ENCODE results near the gene MRPL16.

Gene MRPL16

GRCh38 chr11:59771605-59772004 lies 39.0 kb downstream of the MRPL16 start:
- DNase-seq: no peak
- Histone ChIP-seq H3K4ac (ENCODE audit: low read depth, low read length) (no peak overlapping the region), H3K79me2 (ENCODE audit: control insufficient read depth, insufficient read depth, low read length, poor library complexity) (peaks cover 5% of the 10 kb centered on the region), H3K4me1 (ENCODE audit: control insufficient read depth in 1 of 2, insufficient read depth in 2 of 2, low read length in 2 of 2) (peaks cover 6 to 10% of the 10 kb centered on the region in 2 experiments), H4K12ac (ENCODE audit: low read depth, low read length) (no peak overlapping the region), H3K27ac (ENCODE audit: low read depth, low read length) (no peak overlapping the region), H2AFZ (ENCODE audit: insufficient read depth, low read length, poor library complexity) (no peak overlapping the region), H2BK120ac (ENCODE audit: insufficient read depth, low read length, poor library complexity) (no peak overlapping the region), H2AK5ac (ENCODE audit: low read length) (no peak overlapping the region), H3K18ac (ENCODE audit: low read length) (no peak overlapping the region), H3K4me3 (ENCODE audit: low read depth, low read length) (no peak overlapping the region), H3K79me1 (ENCODE audit: low read length) (peaks cover 2% of the 10 kb centered on the region), H4K8ac (ENCODE audit: low read depth, low read length) (no peak overlapping the region), H4K91ac (ENCODE audit: low read depth, low read length) (no peak overlapping the region), H3K23ac (ENCODE audit: low read length) (no peak overlapping the region), H3K27me3 (ENCODE audit: insufficient read depth, low read length) (no peaks in the 10 kb centered on the region), H3K14ac (ENCODE audit: low read length) (no peak overlapping the region), H3K9ac (ENCODE audit: low read length) (no peak overlapping the region), H3K36me3 (ENCODE audit: control insufficient read depth in 1 of 2, insufficient read depth in 2 of 2, low read length in 2 of 2) (peaks cover 2 to 25% of the 10 kb centered on the region in 2 experiments), H3K4me2 (ENCODE audit: low read length) (no peak overlapping the region), H3K9me3 (ENCODE audit: insufficient read depth, low read depth, low read length) (no peaks in the 10 kb centered on the region), H2BK12ac (ENCODE audit: low read length) (no peak overlapping the region), H2BK5ac (ENCODE audit: low read depth, low read length, poor library complexity) (no peak overlapping the region)
- no CpG with 5 or more reads among the region's 4 CpGs for WGBS (ENCODE audit: extremely low coverage, insufficient coverage, insufficient read length)

GRCh38 chr11:59770869-59771268 lies 39.7 kb downstream of the MRPL16 start:
- Histone ChIP-seq H3K9me3 (ENCODE audit: insufficient read depth, low read depth, low read length) (no peaks in the 10 kb centered on the region), H3K79me1 (ENCODE audit: low read length) (peaks cover 2% of the 10 kb centered on the region), H3K4me1 (ENCODE audit: control insufficient read depth in 1 of 2, insufficient read depth in 2 of 2, low read length in 2 of 2) (peaks cover 6 to 10% of the 10 kb centered on the region in 2 experiments), H3K79me2 (ENCODE audit: control insufficient read depth, insufficient read depth, low read length, poor library complexity) (peaks cover 8% of the 10 kb centered on the region), H3K9ac (ENCODE audit: low read length) (no peak overlapping the region), H2AFZ (ENCODE audit: insufficient read depth, low read length, poor library complexity) (no peak overlapping the region), H3K4me3 (ENCODE audit: low read depth, low read length) (no peak overlapping the region), H4K91ac (ENCODE audit: low read depth, low read length) (no peak overlapping the region), H4K12ac (ENCODE audit: low read depth, low read length) (no peak overlapping the region), H3K18ac (ENCODE audit: low read length) (no peak overlapping the region), H3K23ac (ENCODE audit: low read length) (no peak overlapping the region), H3K27me3 (ENCODE audit: insufficient read depth, low read length) (no peaks in the 10 kb centered on the region), H3K4me2 (ENCODE audit: low read length) (no peak overlapping the region), H3K4ac (ENCODE audit: low read depth, low read length) (peak overlapping the region; percentile 34), H3K27ac (ENCODE audit: low read depth, low read length) (no peak overlapping the region), H2BK5ac (ENCODE audit: low read depth, low read length, poor library complexity) (no peak overlapping the region), H2BK120ac (ENCODE audit: insufficient read depth, low read length, poor library complexity) (no peak overlapping the region), H2BK12ac (ENCODE audit: low read length) (no peak overlapping the region), H3K14ac (ENCODE audit: low read length) (no peak overlapping the region), H2AK5ac (ENCODE audit: low read length) (no peak overlapping the region), H3K36me3 (ENCODE audit: control insufficient read depth in 1 of 2, insufficient read depth in 2 of 2, low read length in 2 of 2) (peaks cover 2 to 25% of the 10 kb centered on the region in 2 experiments), H4K8ac (ENCODE audit: low read depth, low read length) (no peak overlapping the region)
- no peak for DNase-seq
- no CpG with 5 or more reads among the region's 8 CpGs for WGBS (ENCODE audit: extremely low coverage, insufficient coverage, insufficient read length)

- Histone ChIP-seq H3K36me3 (ENCODE audit: control insufficient read depth in 1 of 2, insufficient read depth in 2 of 2, low read length in 2 of 2) (peaks cover 2 to 21% of the 10 kb centered on the region in 2 experiments), H2BK5ac (ENCODE audit: low read depth, low read length, poor library complexity) (no peak overlapping the region), H3K4me2 (ENCODE audit: low read length) (no peak overlapping the region), H3K79me1 (ENCODE audit: low read length) (peaks cover 2% of the 10 kb centered on the region), H3K9ac (ENCODE audit: low read length) (no peak overlapping the region), H3K23ac (ENCODE audit: low read length) (no peak overlapping the region), H3K4ac (ENCODE audit: low read depth, low read length) (peak overlapping the region; percentile 25), H3K27me3 (ENCODE audit: insufficient read depth, low read length) (no peaks in the 10 kb centered on the region), H3K9me3 (ENCODE audit: insufficient read depth, low read depth, low read length) (no peaks in the 10 kb centered on the region), H3K79me2 (ENCODE audit: control insufficient read depth, insufficient read depth, low read length, poor library complexity) (peaks cover 8% of the 10 kb centered on the region), H4K91ac (ENCODE audit: low read depth, low read length) (no peak overlapping the region), H2BK120ac (ENCODE audit: insufficient read depth, low read length, poor library complexity) (no peak overlapping the region), H3K18ac (ENCODE audit: low read length) (no peak overlapping the region), H3K4me3 (ENCODE audit: low read depth, low read length) (no peak overlapping the region), H3K4me1 (ENCODE audit: control insufficient read depth in 1 of 2, insufficient read depth in 2 of 2, low read length in 2 of 2) (peaks cover 6 to 10% of the 10 kb centered on the region in 2 experiments), H3K27ac (ENCODE audit: low read depth, low read length) (no peak overlapping the region), H2BK12ac (ENCODE audit: low read length) (no peak overlapping the region), H2AK5ac (ENCODE audit: low read length) (no peak overlapping the region), H4K8ac (ENCODE audit: low read depth, low read length) (no peak overlapping the region), H4K12ac (ENCODE audit: low read depth, low read length) (no peak overlapping the region), H2AFZ (ENCODE audit: insufficient read depth, low read length, poor library complexity) (no peak overlapping the region), H3K14ac (ENCODE audit: low read length) (no peak overlapping the region)
- no peak for DNase-seq
- 100% methylated on average over 2 of the region's 3 CpGs for WGBS (ENCODE audit: extremely low coverage, insufficient coverage, insufficient read length)
Measured at GRCh38 chr11:59770319-59770718, 40.3 kb downstream of the MRPL16 start.

- no peak overlapping the region for H2BK5ac ChIP-seq (ENCODE audit: low read depth, low read length, poor library complexity)
- no peak overlapping the region for H3K4me2 ChIP-seq (ENCODE audit: low read length)
- no peak overlapping the region for H3K27ac ChIP-seq (ENCODE audit: low read depth, low read length)
- DNase-seq: no peak
- no peak overlapping the region for H2BK120ac ChIP-seq (ENCODE audit: insufficient read depth, low read length, poor library complexity)
- no peak overlapping the region for H3K4me3 ChIP-seq (ENCODE audit: low read depth, low read length)
- peaks cover 0 to 16% of the 10 kb centered on the region in 2 experiments for H3K36me3 ChIP-seq (ENCODE audit: control insufficient read depth in 1 of 2, insufficient read depth in 2 of 2, low read length in 2 of 2)
- peak overlapping the region; percentile 1 for H2AFZ ChIP-seq (ENCODE audit: insufficient read depth, low read length, poor library complexity)
- H3K4ac ChIP-seq (ENCODE audit: low read depth, low read length): peak overlapping the region; percentile 48
- no peaks in the 10 kb centered on the region for H3K27me3 ChIP-seq (ENCODE audit: insufficient read depth, low read length)
- no peak overlapping the region for H3K14ac ChIP-seq (ENCODE audit: low read length)
- H3K18ac ChIP-seq (ENCODE audit: low read length): peak overlapping the region; percentile 59
- H3K9ac ChIP-seq (ENCODE audit: low read length): no peak overlapping the region
- 100% methylated on average over 3 of the region's 4 CpGs for WGBS (ENCODE audit: extremely low coverage, insufficient coverage, insufficient read length)
- peaks cover 2% of the 10 kb centered on the region for H3K79me1 ChIP-seq (ENCODE audit: low read length)
- peaks cover 6 to 10% of the 10 kb centered on the region in 2 experiments for H3K4me1 ChIP-seq (ENCODE audit: control insufficient read depth in 1 of 2, insufficient read depth in 2 of 2, low read length in 2 of 2)
- peaks cover 8% of the 10 kb centered on the region for H3K79me2 ChIP-seq (ENCODE audit: control insufficient read depth, insufficient read depth, low read length, poor library complexity)
- H4K12ac ChIP-seq (ENCODE audit: low read depth, low read length): no peak overlapping the region
- H3K9me3 ChIP-seq (ENCODE audit: insufficient read depth, low read depth, low read length): no peaks in the 10 kb centered on the region
- no peak overlapping the region for H2BK12ac ChIP-seq (ENCODE audit: low read length)
- H4K8ac ChIP-seq (ENCODE audit: low read depth, low read length): no peak overlapping the region
- H4K91ac ChIP-seq (ENCODE audit: low read depth, low read length): no peak overlapping the region
- no peak overlapping the region for H2AK5ac ChIP-seq (ENCODE audit: low read length)
- peak overlapping the region; percentile 99 for H3K23ac ChIP-seq (ENCODE audit: low read length)
Measured at GRCh38 chr11:59769828-59770227, 40.8 kb downstream of the MRPL16 start.
